GM18520 (cell line): Measurements from ENCODE around the gene PAX2.

Experiments used
- ATAC-seq: cut with Tn5 transposase; IDR thresholded peaks from one replicate; pipeline ENCODE4 v1.9.1; 2021; ENCODE audit not compliant: unreplicated experiment

PAX2 gene

DNA sequence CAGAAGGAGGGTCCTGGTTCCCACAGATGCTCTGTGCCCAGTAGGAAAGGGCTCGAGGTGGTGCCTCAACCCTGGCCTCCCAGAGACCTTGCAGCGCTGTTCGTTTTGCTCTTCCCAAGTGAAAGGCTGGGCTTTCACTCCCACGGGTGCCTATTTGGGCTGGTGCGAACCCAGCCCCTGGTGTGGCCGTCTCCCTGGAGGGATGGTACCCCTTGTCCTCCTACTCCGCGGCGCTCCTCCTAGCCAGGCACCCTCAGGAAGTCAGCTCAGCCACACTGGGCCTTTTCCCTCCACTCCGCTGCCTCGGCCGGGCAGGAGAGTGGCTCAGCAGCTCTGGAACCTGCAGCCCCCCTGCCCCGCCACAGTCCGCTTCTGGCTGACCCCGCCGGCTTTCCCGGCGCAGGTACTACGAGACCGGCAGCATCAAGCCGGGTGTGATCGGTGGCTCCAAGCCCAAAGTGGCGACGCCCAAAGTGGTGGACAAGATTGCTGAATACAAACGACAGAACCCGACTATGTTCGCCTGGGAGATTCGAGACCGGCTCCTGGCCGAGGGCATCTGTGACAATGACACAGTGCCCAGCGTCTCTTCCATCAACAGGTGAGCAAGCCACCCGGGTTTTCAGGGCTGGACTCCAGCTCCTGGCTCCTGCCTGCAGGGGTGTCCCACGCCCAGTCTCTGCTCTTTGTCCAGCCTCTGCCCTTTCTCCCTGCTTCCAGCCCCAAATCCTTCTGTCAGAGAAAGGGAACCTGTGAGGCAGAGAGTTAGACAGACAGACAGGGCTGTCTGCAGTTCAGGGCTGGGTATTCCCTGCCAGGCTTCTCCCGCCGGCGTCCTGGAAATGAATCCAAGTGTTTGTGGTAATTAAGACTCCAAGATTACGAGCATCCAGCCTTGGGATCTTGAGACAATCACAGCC is 5.2 kb downstream of the PAX2 start:
- no peak for ATAC-seq

DNA sequence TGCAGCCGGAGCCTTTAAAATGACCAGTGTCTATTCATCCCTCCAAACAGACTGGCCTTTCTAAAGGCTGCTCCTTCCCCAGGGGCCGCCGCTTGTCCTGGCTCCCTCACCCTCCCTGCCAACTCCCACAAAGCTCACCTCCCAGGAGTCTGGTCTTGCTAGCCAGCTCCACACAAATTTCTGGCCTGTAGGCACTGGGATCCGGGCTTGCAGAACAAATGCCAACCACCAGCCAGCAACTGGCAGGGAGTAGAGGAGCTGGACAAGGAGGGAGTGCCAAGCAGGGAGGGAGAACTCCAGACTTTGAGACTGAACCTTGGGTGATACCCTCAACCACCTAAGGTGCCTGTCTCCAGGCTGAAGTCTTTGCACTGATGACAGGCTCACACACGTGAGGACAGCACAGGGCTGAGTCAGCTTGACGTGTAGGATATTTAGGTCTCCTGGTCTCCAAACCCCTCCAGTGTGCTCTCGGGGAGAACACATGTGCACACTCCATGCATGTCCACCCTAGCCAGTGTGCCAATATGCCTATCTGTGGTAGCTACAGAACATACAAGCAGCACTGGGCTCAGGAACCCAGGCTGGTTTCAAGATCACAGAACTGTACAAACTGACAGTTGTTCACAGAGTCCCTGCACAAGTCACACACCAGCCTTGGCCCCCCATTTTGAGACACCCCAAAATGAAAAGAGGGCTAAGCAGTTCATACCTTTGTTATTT is 6.0 kb downstream of the PAX2 start:
- no peak for ATAC-seq

DNA sequence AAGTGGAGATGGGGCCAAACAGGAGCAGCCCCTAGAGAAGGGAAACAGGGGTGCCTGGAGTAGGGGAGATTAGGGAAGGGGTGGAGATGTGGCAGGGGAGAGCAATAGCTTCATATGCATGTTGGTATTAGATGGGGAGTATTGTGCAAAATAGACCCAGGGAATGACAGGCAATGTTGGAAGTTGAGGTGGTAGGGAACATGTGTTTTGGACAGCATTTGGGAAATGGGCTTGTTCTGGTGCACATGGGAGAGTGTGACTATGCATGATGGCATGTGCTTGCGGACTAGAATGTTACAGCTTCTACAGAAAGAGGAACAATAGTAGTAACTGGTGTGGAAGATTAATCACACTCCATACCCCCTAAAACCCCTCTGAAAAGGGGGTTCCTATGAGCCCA is 10.4 kb downstream of the PAX2 start:
- no peak for ATAC-seq

DNA sequence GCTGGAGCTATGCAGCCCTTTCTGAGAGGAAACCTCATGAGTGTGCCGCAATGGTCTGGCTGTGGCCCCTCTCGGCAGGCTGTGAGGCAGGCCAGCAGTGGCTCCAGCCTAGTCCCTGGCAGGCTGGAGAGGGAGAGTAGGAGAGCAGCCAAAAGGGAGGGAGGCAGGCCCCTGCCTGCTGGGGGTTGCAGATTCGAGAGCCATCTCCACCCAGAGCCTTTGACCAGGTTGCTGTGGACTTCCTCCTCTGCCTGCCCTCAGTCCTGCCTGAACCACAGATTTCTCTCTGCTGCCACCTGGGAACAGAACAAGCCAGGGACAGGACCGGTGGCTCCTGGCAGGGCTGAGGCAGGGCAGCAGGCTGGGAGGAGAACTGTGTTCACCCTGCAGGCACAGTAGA is 13.9 kb downstream of the PAX2 start:
- ATAC-seq, result no peak

DNA sequence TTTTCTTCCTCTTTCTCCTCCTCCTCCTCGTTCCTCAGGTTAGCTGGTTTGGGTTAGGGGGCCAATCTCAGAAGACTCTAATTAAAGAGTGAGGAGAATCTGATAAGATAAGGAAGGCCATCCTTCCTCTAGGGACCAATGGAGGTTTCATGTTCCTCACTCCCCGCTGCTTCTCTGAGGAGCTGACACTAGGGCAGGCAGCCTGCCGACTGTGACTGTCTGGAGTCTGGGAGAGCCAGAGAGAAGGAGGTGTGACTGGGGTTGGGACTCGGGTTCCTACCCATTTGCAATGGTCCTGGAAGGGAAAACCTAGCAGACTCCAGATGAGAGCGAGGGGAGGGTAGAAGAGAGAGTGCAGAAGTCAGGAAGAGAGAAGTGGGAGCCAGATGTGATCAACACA is 15.3 kb downstream of the PAX2 start:
- ATAC-seq, result no peak

DNA sequence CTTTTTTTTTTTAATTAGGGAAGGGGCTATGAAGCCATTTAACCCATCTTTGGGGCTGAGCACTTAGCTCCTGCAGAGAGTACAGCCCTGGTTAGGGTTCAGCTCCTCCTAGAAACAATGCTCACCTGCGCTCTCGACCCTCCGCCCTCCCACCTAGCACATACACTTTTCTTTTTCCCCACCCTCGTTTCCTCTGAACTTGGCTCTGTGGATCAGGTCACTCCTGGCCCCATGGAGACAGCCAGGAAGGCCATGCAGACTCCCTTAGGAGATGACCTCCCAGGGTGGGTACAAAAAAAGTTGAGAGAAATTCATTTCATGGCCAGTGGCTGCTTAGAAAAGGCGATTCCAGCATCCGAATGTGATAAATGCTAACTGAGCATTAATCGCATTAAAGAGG is 15.8 kb downstream of the PAX2 start:
- ATAC-seq, result no peak

DNA sequence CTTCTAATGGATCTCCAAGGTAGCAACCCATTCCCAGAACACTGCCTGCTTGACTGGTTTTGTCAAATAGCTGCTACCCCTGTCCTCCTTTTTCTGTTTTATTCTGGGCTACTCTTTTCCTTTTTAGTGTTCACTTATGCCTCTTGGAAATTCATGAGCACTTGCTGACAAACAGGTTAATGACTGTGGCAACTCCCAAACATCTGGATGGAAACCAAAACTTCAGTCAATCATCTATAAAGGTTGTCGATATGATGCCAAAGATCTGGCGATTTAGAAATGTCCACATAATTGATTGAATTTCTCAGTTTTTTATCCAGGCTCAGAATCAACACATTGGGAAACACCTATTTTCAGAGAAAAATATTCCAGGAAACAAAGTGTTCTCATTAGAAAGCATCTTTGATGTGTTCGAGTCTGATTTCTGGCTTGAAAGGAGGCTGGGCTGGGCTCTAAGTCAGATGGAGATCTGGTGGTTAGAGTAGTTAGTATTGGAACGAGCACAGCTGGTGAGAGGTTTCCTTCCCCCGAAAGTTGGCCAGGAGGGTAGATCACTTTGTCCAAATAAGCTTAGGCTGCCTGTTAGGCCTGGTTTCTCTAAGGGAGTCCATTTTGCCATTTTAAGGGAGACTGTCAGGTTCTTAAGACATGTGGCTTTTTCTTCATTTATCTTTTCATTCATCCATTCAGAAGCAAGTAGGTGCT is 17.8 kb downstream of the PAX2 start:
- ATAC-seq, result no peak

DNA sequence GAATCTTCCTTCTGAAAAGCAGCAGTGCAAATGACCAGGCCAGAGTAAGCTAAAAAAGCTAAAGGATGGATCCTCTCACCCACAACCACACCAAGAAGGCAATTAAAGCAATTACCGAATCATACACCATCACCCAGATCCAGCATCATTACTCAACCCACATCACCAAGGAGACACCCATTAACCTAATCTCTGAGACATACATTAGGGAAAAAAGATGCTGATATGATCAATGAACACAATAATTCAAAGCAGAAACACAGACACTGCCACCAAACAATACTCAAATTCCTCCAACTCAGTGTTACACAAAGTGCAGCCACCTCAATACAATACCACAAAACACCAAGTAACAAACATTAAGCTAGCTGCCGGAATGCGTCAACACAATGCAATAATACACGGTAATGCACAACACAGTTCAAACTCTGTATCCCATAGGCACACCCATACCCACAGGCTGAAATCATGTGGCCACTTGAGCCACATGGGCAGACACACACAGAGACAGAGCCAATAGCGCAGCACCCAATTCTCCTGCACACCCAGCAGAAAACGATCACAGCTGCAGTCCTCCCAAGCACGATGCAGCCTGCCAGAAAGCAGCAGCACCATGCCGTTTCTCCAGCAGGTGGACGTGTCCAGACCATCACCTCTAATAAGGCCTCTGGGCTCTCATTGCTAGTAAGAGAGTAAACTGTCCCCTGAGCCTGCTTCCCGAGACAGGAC is 21.5 kb downstream of the PAX2 start:
- no peak for ATAC-seq

DNA sequence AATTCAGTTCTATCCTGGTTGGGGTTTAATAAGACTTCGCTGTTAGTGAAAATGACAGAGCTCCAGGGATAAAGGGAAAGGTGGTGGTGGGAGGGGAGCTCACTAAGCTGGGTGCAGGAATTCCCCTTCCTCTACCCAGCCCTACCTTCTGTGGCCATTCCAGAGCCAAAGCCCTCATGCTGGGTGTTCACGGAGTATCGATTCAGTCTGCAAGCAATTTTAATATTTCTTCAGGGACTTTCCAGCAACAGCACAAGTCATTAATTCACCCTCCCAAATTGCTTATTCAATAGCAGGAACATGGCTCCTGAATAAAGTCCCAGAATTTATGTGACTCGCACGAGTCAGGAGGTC is 22.0 kb downstream of the PAX2 start:
- no peak for ATAC-seq

DNA sequence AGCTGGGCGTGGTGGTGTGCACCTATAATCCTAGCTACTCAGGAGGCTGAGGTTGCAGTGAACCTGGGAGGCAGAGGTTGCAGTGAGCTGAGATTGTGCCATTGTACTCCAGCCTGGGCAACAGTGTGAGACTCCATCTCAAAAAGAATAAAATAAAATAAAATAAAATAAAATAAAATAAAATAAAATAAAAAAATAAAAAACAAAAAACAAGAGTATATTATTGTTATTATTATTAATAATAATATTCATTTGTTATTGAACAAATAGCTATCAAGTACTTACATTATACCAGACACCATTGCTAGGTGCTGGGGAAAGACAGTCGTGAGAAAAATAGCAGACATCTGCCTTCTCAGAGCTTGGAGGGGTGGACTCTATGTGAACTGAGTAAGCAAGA is 24.1 kb downstream of the PAX2 start:
- ATAC-seq, result no peak

DNA sequence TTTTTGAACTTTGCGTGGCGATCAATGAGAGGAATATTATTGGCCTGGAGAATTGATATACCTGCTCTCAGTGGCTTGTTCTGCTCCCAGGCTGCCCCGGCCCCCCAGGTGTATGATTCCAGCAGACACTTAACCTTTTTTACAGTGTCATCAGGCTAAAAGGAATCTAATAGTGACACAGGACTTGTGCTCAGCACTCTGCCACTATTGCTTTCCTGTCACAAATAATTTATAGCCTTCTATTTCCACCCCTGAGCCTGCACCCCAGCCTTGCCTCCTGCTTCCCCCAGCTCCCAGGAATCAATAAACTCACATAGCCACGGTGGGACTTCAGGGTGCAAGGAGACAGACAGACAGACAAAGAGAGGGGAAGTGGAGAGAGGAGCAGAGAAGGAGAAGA is 28.3 kb downstream of the PAX2 start:
- no peak for ATAC-seq

DNA sequence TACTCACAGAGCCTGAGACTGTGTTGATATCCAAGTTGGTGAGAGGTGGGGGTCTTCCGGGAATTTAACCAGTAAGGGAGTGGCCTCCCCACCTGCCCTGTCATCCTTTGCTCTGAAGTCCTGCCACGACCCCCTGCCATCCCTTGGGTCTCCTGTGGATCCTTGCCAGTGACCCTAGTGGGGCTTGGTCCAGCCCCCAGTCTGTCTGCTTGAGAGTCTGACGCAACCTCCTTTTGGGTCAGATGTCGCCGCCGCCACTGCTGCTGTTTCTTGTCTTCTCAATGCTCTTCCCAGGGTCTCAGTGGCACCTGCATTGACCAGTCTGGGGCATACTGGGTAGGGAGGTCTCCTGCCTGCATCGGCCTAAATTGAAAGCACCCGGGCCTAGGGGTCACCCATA is 28.8 kb downstream of the PAX2 start:
- no peak for ATAC-seq

DNA sequence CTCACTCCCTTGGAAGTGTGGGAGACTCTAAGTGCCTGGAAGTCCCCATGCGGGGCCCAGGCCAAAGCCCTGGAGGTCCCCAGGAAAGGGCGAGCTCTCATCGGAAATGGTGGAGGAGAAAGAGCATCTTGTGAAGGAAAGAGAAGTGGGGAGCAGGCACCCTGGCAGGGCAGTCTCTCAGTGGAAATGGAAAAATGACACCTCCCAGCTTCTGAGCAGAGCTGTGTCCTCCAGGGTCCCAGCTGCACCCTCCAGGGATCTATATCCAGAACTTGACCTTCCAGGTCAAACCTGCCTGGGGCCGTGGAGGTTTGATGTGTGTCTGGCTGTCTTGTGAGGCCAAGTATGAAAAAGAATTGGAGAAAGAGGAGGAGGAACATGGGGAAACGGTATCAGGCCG is 29.5 kb downstream of the PAX2 start:
- no peak for ATAC-seq

DNA sequence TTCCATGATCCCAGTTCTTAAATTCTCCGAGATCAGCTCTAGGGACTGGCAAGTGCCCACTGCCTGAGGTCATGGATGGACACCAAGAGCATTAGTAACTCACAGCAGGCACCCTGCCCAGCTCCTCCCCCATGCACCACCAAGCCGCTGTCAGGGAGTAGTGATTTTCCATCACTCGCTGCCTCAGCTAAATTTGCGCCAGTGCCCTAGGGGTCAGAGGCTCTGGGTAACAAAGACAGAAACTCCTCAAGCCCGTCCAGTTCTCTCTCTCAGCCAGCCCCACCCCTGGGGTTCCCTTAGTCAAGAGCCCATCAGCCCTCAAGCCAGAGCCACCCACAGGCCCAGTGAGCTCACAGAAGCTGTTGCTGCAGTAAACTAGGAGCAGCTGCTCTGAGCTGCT is 30.0 kb downstream of the PAX2 start:
- no peak for ATAC-seq

DNA sequence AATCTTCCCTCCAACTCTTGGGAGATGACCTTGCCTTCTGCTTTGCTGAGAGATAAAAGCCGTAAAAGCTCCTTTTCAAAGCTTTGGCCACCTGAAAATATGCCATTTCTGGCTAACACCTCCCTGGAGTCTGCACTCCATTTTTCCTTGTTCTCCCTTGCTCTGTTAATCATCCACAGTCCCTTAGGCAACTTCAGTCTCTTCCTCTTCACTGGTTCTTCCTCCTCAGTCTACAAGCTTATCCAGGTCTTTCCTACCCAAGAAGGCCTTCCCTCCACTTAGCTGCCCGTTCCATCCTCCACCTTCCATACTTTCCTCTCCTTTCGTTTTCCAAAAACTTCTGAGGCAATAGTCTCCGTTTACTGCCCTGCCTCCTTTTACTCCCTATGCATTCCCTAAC is 30.5 kb downstream of the PAX2 start:
- ATAC-seq, result no peak

DNA sequence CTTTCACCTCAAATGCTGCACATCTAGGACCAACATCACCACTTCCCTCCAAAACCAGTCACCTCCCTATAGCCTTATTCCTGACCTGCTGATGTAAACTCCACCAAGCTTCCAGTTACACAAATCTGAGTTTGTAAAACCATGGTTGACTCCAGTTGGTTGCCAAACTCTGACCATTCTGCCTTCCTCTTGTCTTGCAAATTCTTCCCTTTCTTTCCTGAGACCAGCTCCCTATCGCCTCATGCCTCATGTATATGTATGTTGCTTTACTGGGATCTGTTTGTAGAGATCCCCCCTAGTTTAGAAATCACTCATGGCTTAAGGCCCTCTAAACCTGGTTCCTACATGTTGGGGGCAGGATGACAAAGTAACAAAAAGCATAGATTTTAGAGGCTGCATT is 31.3 kb downstream of the PAX2 start:
- no peak for ATAC-seq

DNA sequence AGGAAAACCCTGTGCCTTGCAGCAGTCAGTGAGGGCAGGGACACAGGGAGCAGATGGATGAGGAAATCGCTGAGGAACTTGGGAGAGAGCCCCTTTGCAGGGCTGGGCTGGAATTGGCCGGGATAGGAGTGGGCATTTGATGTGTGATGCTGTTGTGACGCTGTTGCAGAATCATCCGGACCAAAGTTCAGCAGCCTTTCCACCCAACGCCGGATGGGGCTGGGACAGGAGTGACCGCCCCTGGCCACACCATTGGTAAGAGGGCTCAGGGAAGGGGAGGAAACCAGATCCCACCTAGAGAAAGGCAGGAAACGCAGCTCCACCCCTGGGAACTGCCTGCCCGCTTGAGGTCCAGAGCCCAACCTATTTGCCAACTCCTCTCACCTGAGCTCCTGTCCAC is 33.9 kb downstream of the PAX2 start:
- ATAC-seq, result no peak

DNA sequence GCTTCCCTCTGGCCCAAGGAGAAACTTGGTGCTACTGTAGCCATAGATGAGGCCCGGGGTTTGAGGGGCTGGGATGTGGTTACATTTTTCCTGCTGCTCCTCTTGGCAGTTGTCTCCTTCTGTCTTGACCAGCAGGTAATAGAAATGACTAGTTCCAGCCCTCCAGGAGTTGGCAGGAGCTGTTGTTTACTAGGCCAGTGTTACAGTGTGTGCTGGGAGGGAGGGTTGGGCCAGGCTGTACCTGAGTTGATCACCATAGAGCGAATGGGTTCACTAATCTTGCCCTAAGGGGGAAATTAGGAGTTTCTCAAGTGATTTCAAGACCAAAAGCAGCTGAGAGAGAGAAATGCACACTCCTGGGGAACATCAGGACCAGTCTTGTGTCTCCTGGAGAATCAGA is 34.9 kb downstream of the PAX2 start:
- ATAC-seq, result no peak

DNA sequence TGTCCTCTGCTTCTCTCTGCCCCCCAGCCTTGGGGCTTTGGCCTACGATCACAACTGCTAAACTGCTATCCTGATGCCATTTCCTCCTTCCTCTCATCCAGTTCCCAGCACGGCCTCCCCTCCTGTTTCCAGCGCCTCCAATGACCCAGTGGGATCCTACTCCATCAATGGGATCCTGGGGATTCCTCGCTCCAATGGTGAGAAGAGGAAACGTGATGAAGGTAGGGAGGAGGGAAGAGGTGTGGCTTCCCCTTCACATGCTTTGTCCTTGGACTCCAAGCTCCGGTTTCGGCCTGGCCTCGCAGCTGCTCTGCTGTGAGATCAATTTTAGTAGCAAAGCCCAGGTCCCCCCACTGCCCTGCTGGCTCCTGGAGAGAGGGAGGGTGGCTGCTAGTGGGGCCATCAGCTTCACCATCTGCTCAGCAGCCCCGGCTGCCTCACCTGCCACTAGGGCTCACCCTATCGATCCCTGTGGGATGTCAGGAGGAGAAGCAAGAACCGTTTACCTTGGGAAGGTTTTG is 35.8 kb downstream of the PAX2 start:
- no peak for ATAC-seq

DNA sequence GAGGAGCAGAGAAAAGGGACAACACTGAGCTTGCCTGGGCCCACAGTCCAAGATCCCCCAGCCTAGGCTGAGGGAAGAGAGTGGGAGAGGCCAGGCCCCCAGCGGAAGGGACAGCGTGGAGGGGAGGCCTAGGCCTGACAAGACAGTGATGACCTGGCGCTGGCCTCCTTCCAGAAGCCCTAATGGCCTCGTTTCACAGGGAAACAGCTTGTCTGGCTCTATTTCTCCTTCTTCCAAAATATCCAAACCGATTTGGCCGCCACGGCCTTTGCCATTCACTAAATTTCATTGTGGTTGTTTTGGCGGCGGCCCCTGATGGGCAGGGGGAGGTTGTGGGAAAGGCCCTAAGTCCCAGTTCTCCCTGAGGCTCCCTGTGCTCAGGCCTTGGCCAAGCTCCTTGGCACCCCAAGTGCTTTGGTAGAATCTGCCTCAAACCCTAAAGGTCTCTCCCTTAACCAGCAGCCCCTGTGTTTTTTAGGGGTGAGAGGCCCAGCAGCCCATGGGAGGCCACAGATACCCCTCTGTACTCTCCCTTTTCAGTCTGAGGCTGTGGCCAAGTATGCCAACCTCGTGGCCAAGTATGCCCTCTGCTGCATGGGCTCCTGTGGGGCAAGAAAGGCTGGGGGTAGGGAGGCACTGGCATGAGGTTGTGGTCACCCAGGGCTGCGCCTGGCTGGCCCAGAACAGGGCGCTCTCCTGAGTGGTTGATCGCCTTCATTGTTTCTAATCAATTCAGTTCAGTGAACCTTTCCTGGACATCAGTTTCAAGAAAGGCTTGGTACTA is 37.3 kb downstream of the PAX2 start:
- ATAC-seq, result no peak
